HepG2 (cell line): ENCODE results near the gene ZNF318. TPM values are rescaled to one million over a fixed set of nuclear protein-coding genes. Genes with fewer than 3 reads are reported as not detected.

ENCODE experiments used
- AGO1 ChIP-seq: fragments of 200-400 bp; formaldehyde crosslinking; IDR thresholded peaks from 2 replicates; pipeline ENCODE4 v1.6.1; 2017; ENCODE audit warnings: mild to moderate bottlenecking, low read depth, low read length, moderate library complexity; ENCODE audit not compliant: poor library complexity, severe bottlenecking
- FOXA3 ChIP-seq: IDR thresholded peaks from 2 replicates; pipeline ENCODE4 v1.6.1; 2016; ENCODE audit warnings: missing genetic modification reagents, missing compliant biosample characterization
- GRHL1 ChIP-seq: sonication (generic); formaldehyde crosslinking; conservative IDR thresholded peaks from 2 replicates; pipeline ENCODE4 v1.8.0; 2022; ENCODE audit warnings: missing genetic modification reagents
- HNF1B ChIP-seq: sonication (generic); formaldehyde crosslinking; IDR thresholded peaks from 2 replicates; pipeline ENCODE4 v1.5.1; 2020; ENCODE audit warnings: mild to moderate bottlenecking, moderate library complexity, missing genetic modification reagents
- HOXA5 ChIP-seq: sonication (generic); formaldehyde crosslinking; IDR thresholded peaks from 2 replicates; pipeline ENCODE4 v1.4.0; 2020; ENCODE audit warnings: missing genetic modification reagents
- MYC ChIP-seq: sonication (generic); formaldehyde crosslinking; IDR thresholded peaks from 2 replicates; pipeline ENCODE4 v1.9.0; 2021; ENCODE audit warnings: missing genetic modification reagents, borderline replicate concordance
- NRL ChIP-seq: sonication (generic); formaldehyde crosslinking; IDR thresholded peaks from 2 replicates; pipeline ENCODE4 v1.5.0; 2020; ENCODE audit warnings: missing genetic modification reagents, mild to moderate bottlenecking, moderate library complexity, borderline replicate concordance
- TFE3 ChIP-seq: IDR thresholded peaks from 2 replicates; pipeline ENCODE4 v1.6.1; 2016
- TRIM24 ChIP-seq: sonication (generic); formaldehyde crosslinking; IDR thresholded peaks from 2 replicates; pipeline ENCODE4 v1.8.0; 2022; ENCODE audit warnings: mild to moderate bottlenecking, missing genetic modification reagents
- ZEB1 ChIP-seq: IDR thresholded peaks from 2 replicates; pipeline ENCODE4 v1.6.1; 2012; ENCODE audit warnings: mild to moderate bottlenecking, low read depth, inconsistent platforms; ENCODE audit not compliant: insufficient replicate concordance
- ZFP90 ChIP-seq: sonication (generic); formaldehyde crosslinking; IDR thresholded peaks from 2 replicates; pipeline ENCODE4 v1.8.0; 2022; ENCODE audit warnings: missing genetic modification reagents, mild to moderate bottlenecking, inconsistent platforms, borderline replicate concordance
- ZNF317 ChIP-seq: sonication (generic); formaldehyde crosslinking; IDR thresholded peaks from 2 replicates; pipeline ENCODE4 v1.5.0; 2020; ENCODE audit warnings: mild to moderate bottlenecking, missing genetic modification reagents
- ZNF557 ChIP-seq: sonication (generic); formaldehyde crosslinking; IDR thresholded peaks from 2 replicates; pipeline ENCODE4 v1.4.0; 2020; ENCODE audit warnings: missing genetic modification reagents
- ZNF619 ChIP-seq: sonication (generic); formaldehyde crosslinking; IDR thresholded peaks from 2 replicates; pipeline ENCODE4 v1.4.0; 2020; ENCODE audit warnings: mild to moderate bottlenecking, missing genetic modification reagents
- ZNF770 ChIP-seq: sonication (generic); formaldehyde crosslinking; IDR thresholded peaks from 2 replicates; pipeline ENCODE4 v1.5.0; 2020; ENCODE audit warnings: mild to moderate bottlenecking, missing genetic modification reagents
- polyA plus RNA-seq, 8 experiments: library from polyadenylated mRNA; depleted of rRNA in 3 of 8; stranded (reverse) in 7 of 8; unstranded in 1 of 8; fragments of >200 nt; fragmentation: Illumina TruSeq in 4 of 8; extraction: Trizol in 4 of 8; gene quantifications; 2 replicates each; pipeline versions ENCODE4 v1.2.1 to v1.2.3, GENCODE V29; 2011 to 2016; ENCODE audit warnings: low read depth in 4 of 8, missing spikeins in 1 of 8, mixed read lengths in 1 of 8; ENCODE audit not compliant: insufficient read depth in 1 of 8
- total RNA-seq, 5 experiments: library from RNA; depleted of rRNA; stranded (reverse); fragments of >200 nt; fragmentation: Illumina TruSeq; extraction: Trizol; gene quantifications; 2 replicates each; pipeline ENCODE4 v1.2.3, GENCODE V29; 2016; ENCODE audit warnings: low read depth in 1 of 5
- TF ChIP-seq, protein P1 (sequence below): sonication (generic); formaldehyde crosslinking; conservative IDR thresholded peaks from 2 replicates; pipeline ENCODE4 v1.8.0; 2022; ENCODE audit warnings: mild to moderate bottlenecking, moderate library complexity, missing genetic modification reagents

Gene ZNF318
- total and polyA plus RNA-seq, 2 of the 13 experiments (the other 11 are each of a cell fraction or from before 2014, with no cell fraction given): 13.0 to 14.5 TPM

DNA sequence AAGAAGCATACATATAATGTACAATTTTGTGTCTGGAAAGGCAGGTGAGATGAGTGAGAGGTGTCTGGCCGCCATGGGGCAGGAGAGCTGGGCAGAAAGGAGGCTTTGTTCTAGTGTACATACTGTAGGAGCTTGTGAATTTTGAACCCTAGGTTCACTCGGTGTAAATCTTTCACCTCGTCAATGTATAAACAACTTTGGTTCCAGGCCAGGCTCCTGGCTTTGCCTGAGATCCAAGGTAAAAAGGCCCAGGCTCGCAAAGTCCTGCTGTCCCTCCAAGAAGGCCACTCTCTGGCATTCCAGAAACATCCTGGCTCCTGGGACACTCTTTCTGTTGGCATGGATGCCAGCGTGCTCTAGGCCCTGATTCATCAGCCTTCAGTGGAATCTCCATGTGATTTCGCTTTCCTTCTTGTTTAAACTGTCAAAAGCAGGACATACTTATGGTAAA, 78.5 kb downstream of the ZNF318 start (continued):
- TF ChIP-seq ZNF770: peak; percentile 92
- no peak for TF ChIP-seq AGO1
- TF ChIP-seq ZFP90 (CRISPR knock-in tag): peak; percentile 85; the same call in 1 of the 2 replicates
- TF ChIP-seq, protein P1, sequence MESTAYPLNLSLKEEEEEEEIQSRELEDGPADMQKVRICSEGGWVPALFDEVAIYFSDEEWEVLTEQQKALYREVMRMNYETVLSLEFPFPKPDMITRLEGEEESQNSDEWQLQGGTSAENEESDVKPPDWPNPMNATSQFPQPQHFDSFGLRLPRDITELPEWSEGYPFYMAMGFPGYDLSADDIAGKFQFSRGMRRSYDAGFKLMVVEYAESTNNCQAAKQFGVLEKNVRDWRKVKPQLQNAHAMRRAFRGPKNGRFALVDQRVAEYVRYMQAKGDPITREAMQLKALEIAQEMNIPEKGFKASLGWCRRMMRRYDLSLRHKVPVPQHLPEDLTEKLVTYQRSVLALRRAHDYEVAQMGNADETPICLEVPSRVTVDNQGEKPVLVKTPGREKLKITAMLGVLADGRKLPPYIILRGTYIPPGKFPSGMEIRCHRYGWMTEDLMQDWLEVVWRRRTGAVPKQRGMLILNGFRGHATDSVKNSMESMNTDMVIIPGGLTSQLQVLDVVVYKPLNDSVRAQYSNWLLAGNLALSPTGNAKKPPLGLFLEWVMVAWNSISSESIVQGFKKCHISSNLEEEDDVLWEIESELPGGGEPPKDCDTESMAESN (CRISPR knock-in tag): 0 out of 2 replicates have a peak, but pooled peaks have one; percentile 58
- TF ChIP-seq MYC (CRISPR knock-in tag): 0 out of 2 replicates have a peak, but pooled peaks have one; percentile 15
- no peak for TF ChIP-seq NRL (CRISPR knock-in tag)
- 0 out of 2 replicates have a peak, but pooled peaks have one; percentile 54 for TF ChIP-seq ZNF317
- TF ChIP-seq TFE3 (CRISPR knock-in tag): peak; percentile 58
- TF ChIP-seq TRIM24 (CRISPR knock-in tag): no peak
- no peak for TF ChIP-seq ZNF619
- 0 out of 2 replicates have a peak, but pooled peaks have one; percentile 68 for TF ChIP-seq ZNF557
- TF ChIP-seq HOXA5 (CRISPR knock-in tag): peak; percentile 72
- TF ChIP-seq ZEB1: peak; percentile 89
- TF ChIP-seq GRHL1: no peak
- peak; percentile 84 for TF ChIP-seq HNF1B (CRISPR knock-in tag)
- peak; percentile 91 for TF ChIP-seq FOXA3 (CRISPR knock-in tag)
